ENCODE results near the gene ERAL1. TPM values are rescaled to one million over a fixed set of nuclear protein-coding genes. Genes with fewer than 3 reads are reported as not detected.

The ERAL1 gene
- polyA plus RNA-seq, 1 donor (not counting 4 experiments of a cell fraction or from before 2014, with no cell fraction given), result 46.5 TPM

DNA sequence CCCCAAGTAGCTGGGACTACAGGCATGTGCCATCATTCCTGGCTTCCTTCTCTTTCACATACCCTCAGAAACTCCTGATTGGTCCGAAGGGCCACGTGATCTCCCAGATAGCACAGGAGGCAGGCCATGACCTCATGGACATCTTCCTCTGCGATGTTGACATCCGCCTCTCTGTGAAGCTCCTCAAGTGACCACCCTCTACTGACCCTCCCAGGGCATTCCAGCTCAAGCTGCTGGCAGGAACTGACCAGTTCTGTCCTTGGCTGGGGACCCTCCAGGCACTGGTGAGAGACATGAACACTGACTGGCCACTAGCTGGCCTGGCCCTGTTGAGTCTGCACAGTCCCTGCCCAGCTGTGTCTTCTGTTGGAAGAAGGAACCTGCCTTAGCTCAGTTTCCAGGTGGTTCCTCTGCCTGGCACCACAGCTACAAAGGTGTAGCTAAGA lies 5.6 kb downstream of the ERAL1 start:
- Histone ChIP-seq H3K9me1 (ENCODE audit: control insufficient read depth, extremely low read depth, insufficient read depth, low read length) (peaks cover 3% of the 10 kb centered on the region), H3K4me2 (ENCODE audit: control insufficient read depth, extremely low read depth, insufficient read depth, low read depth, low read length) (no peak overlapping the region), H3K9me3 (ENCODE audit: control insufficient read depth, low read depth, low read length) (no peaks in the 10 kb centered on the region), H4K20me1 (ENCODE audit: control insufficient read depth, extremely low read depth, insufficient read depth, low read length) (no peaks in the 10 kb centered on the region), H3K27ac (ENCODE audit: control insufficient read depth, insufficient read depth, low read length) (no peak overlapping the region), H3K79me2 (ENCODE audit: control insufficient read depth, insufficient read depth, low read length) (peaks cover 10% of the 10 kb centered on the region), H2AFZ (ENCODE audit: control insufficient read depth, low read length) (no peak overlapping the region), H3K4me3 (ENCODE audit: control insufficient read depth in 2 of 3, extremely low read depth in 1 of 3, insufficient read depth in 2 of 3, low read depth in 1 of 3, low read length in 3 of 3) (no peak overlapping the region), H3K27me3 (ENCODE audit: control insufficient read depth, extremely low read depth, insufficient read depth, low read length) (no peaks in the 10 kb centered on the region), H3K36me3 (ENCODE audit: control insufficient read depth in 2 of 2, extremely low read depth in 1 of 2, insufficient read depth in 2 of 2, low read length in 2 of 2) (peaks cover 27 to 29% of the 10 kb centered on the region in 2 experiments), H3K4me1 (ENCODE audit: control insufficient read depth, extremely low read depth, insufficient read depth, low read length) (peaks cover 7% of the 10 kb centered on the region), H3K9ac (ENCODE audit: control insufficient read depth, extremely low read depth, insufficient read depth, low read length) (no peak overlapping the region)
- dilution Hi-C loops (cut with MboI; ENCODE audit: extremely low pct_ligation_motif_present, low sequenced_read_pairs), result no loop called here
- no peak for TF ChIP-seq EZH2 (IDR thresholded peaks at IDR 0.05; ENCODE audit: low read length)
- TF ChIP-seq, protein P1, sequence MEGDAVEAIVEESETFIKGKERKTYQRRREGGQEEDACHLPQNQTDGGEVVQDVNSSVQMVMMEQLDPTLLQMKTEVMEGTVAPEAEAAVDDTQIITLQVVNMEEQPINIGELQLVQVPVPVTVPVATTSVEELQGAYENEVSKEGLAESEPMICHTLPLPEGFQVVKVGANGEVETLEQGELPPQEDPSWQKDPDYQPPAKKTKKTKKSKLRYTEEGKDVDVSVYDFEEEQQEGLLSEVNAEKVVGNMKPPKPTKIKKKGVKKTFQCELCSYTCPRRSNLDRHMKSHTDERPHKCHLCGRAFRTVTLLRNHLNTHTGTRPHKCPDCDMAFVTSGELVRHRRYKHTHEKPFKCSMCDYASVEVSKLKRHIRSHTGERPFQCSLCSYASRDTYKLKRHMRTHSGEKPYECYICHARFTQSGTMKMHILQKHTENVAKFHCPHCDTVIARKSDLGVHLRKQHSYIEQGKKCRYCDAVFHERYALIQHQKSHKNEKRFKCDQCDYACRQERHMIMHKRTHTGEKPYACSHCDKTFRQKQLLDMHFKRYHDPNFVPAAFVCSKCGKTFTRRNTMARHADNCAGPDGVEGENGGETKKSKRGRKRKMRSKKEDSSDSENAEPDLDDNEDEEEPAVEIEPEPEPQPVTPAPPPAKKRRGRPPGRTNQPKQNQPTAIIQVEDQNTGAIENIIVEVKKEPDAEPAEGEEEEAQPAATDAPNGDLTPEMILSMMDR (optimal IDR thresholded peaks at IDR 0.05 in 1 of 3, IDR thresholded peaks at IDR 0.05 in 1 of 3, conservative IDR thresholded peaks at IDR 0.05 in 1 of 3; ENCODE audit: extremely low read depth in 1 of 3, insufficient read depth in 2 of 3, low read length in 3 of 3), result no peak
- DNase-seq (ENCODE audit: low read depth, low spot score) (no peak), FAIRE-seq (no peak)

DNA sequence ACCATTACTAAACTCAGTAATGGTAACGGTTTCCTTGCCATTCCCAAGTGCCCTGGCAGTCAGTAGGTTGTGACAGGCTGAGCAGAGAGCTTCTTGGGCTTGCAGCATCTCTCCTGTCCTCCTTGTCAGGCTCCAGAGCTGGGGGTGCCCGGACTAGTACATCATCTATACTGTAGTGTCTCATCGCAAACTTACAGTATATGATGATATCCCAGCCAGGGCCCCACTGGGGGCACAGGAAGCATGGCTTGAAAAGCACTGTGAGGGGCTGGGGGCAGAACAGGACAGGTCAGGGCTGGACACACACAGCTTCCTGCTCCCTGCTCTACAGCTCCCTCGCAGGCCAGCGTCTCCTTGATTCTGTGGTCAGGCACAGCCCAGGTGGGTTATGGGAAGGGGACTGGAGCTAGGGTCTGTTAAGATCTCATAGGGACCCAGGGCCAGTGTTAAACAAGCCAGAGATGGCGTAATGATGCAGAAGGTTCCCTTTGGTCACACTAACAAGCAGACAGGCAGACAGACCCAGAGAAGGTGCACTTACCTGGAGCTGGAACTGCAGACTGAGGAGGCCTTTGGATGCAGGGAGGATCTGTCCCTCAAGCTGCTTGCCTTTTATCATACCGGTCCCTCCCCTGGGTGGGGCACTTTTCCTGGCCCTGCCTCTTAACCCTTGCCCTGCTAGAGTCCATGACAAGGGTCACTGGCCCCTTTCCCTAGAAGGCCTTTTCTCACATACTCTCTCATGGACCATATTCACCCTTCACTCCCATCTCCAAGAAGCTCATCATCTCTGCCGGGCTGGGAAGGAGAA lies 6.8 kb downstream of the ERAL1 start:
- H3K27ac ChIP-seq (ENCODE audit: control insufficient read depth, insufficient read depth, low read length), result no peak overlapping the region
- no peak overlapping the region for H3K4me2 ChIP-seq (ENCODE audit: control insufficient read depth, extremely low read depth, insufficient read depth, low read depth, low read length)
- H3K9ac ChIP-seq (ENCODE audit: control insufficient read depth, extremely low read depth, insufficient read depth, low read length), result no peak overlapping the region
- no peak overlapping the region for H3K4me3 ChIP-seq (ENCODE audit: control insufficient read depth in 2 of 3, extremely low read depth in 1 of 3, insufficient read depth in 2 of 3, low read depth in 1 of 3, low read length in 3 of 3)
- H3K79me2 ChIP-seq (ENCODE audit: control insufficient read depth, insufficient read depth, low read length), result no peaks in the 10 kb centered on the region
- H3K4me1 ChIP-seq (ENCODE audit: control insufficient read depth, extremely low read depth, insufficient read depth, low read length), result peaks cover 5% of the 10 kb centered on the region
- dilution Hi-C loops (cut with MboI; ENCODE audit: extremely low pct_ligation_motif_present, low sequenced_read_pairs), result no loop called here
- no peaks in the 10 kb centered on the region for H3K9me3 ChIP-seq (ENCODE audit: control insufficient read depth, low read depth, low read length)
- FAIRE-seq (no peak), DNase-seq (ENCODE audit: low read depth, low spot score) (no peak)
- no peaks in the 10 kb centered on the region for H4K20me1 ChIP-seq (ENCODE audit: control insufficient read depth, extremely low read depth, insufficient read depth, low read length)
- no peaks in the 10 kb centered on the region for H3K27me3 ChIP-seq (ENCODE audit: control insufficient read depth, extremely low read depth, insufficient read depth, low read length)
- H2AFZ ChIP-seq (ENCODE audit: control insufficient read depth, low read length), result no peak overlapping the region
- peaks cover 24% of the 10 kb centered on the region in 2 experiments for H3K36me3 ChIP-seq (ENCODE audit: control insufficient read depth in 2 of 2, extremely low read depth in 1 of 2, insufficient read depth in 2 of 2, low read length in 2 of 2)
- peaks cover 3% of the 10 kb centered on the region for H3K9me1 ChIP-seq (ENCODE audit: control insufficient read depth, extremely low read depth, insufficient read depth, low read length)
- TF ChIP-seq, protein P1 (optimal IDR thresholded peaks at IDR 0.05 in 1 of 3, IDR thresholded peaks at IDR 0.05 in 1 of 3, conservative IDR thresholded peaks at IDR 0.05 in 1 of 3; ENCODE audit: extremely low read depth in 1 of 3, insufficient read depth in 2 of 3, low read length in 3 of 3), result no peak
- no peak for TF ChIP-seq EZH2 (IDR thresholded peaks at IDR 0.05; ENCODE audit: low read length)

All from keratinocyte (primary cell).